ENCODE results near the gene CLTC.

The CLTC gene

GRCh38 chr17:59627770-59628171 lies 8.1 kb downstream of the CLTC start:
- no peak overlapping the region for H3K56ac ChIP-seq (ENCODE audit: low read length)
- no peak overlapping the region for H3K4me3 ChIP-seq (ENCODE audit: low read length)

GRCh38 chr17:59629174-59629573 lies 9.5 kb downstream of the CLTC start:
- Histone ChIP-seq H4K8ac (ENCODE audit: low read depth, low read length) (no peak overlapping the region), H2BK5ac (ENCODE audit: low read length) (no peak overlapping the region), H2AK5ac (ENCODE audit: low read length) (no peak overlapping the region), H3K79me1 (ENCODE audit: low read length) (peaks cover 2% of the 10 kb centered on the region), H3K4me3 (ENCODE audit: low read length) (no peak overlapping the region), H3K27me3 (ENCODE audit: insufficient read depth, low read length, poor library complexity) (no peaks in the 10 kb centered on the region), H2BK15ac (replicated peaks; ENCODE audit: low read depth) (no peak overlapping the region), H3K27ac (ENCODE audit: low read depth, low read length) (no peak overlapping the region), H3K56ac (ENCODE audit: low read length) (no peak overlapping the region), H3K18ac (ENCODE audit: low read length) (no peak overlapping the region), H3K4ac (ENCODE audit: low read depth, low read length) (no peak overlapping the region), H3K23ac (ENCODE audit: low read length) (no peak overlapping the region), H3K9ac (ENCODE audit: low read length) (no peak overlapping the region), H2BK120ac (ENCODE audit: low read depth, low read length) (no peak overlapping the region), H3K4me1 (ENCODE audit: control insufficient read depth, low read depth, low read length) (no peaks in the 10 kb centered on the region), H4K5ac (ENCODE audit: low read length) (no peak overlapping the region), H3K4me2 (ENCODE audit: low read length) (no peak overlapping the region), H3K79me2 (ENCODE audit: control insufficient read depth, insufficient read depth, low read length) (peaks cover 88% of the 10 kb centered on the region), H3K36me3 (ENCODE audit: control insufficient read depth, insufficient read depth, low read length) (no peaks in the 10 kb centered on the region)
- DNase-seq, result no peak
- no CpG with 5 or more reads among the region's 3 CpGs for WGBS (ENCODE audit: extremely low coverage, insufficient coverage, low lambda C conversion rate)

More at GRCh38 chr17:59627770-59628171, 8.1 kb downstream of the CLTC start:
- Histone ChIP-seq H2BK120ac (ENCODE audit: low read depth, low read length) (no peak overlapping the region), H4K5ac (ENCODE audit: low read length) (no peak overlapping the region), H3K79me2 (ENCODE audit: control insufficient read depth, insufficient read depth, low read length) (peaks cover 94% of the 10 kb centered on the region), H2BK15ac (replicated peaks; ENCODE audit: low read depth) (no peak overlapping the region), H3K27ac (ENCODE audit: low read depth, low read length) (no peak overlapping the region), H3K18ac (ENCODE audit: low read length) (no peak overlapping the region), H2BK5ac (ENCODE audit: low read length) (no peak overlapping the region), H3K9ac (ENCODE audit: low read length) (no peak overlapping the region), H3K4me1 (ENCODE audit: control insufficient read depth, low read depth, low read length) (no peaks in the 10 kb centered on the region), H3K4ac (ENCODE audit: low read depth, low read length) (no peak overlapping the region), H3K79me1 (ENCODE audit: low read length) (peaks cover 2% of the 10 kb centered on the region), H3K36me3 (ENCODE audit: control insufficient read depth, insufficient read depth, low read length) (no peaks in the 10 kb centered on the region), H3K4me2 (ENCODE audit: low read length) (no peak overlapping the region), H3K27me3 (ENCODE audit: insufficient read depth, low read length, poor library complexity) (no peaks in the 10 kb centered on the region), H4K8ac (ENCODE audit: low read depth, low read length) (no peak overlapping the region), H3K23ac (ENCODE audit: low read length) (no peak overlapping the region), H2AK5ac (ENCODE audit: low read length) (no peak overlapping the region)
- no peak for DNase-seq
- no CpG with 5 or more reads among the region's 2 CpGs for WGBS (ENCODE audit: extremely low coverage, insufficient coverage, low lambda C conversion rate)

- Histone ChIP-seq H3K23ac (ENCODE audit: low read length) (no peak overlapping the region), H2AK5ac (ENCODE audit: low read length) (no peak overlapping the region), H3K4me1 (ENCODE audit: control insufficient read depth, low read depth, low read length) (no peaks in the 10 kb centered on the region), H2BK15ac (replicated peaks; ENCODE audit: low read depth) (no peak overlapping the region), H4K5ac (ENCODE audit: low read length) (no peak overlapping the region), H3K27ac (ENCODE audit: low read depth, low read length) (no peak overlapping the region), H3K79me1 (ENCODE audit: low read length) (peaks cover 3% of the 10 kb centered on the region), H3K4ac (ENCODE audit: low read depth, low read length) (no peak overlapping the region), H2BK5ac (ENCODE audit: low read length) (no peak overlapping the region), H3K27me3 (ENCODE audit: insufficient read depth, low read length, poor library complexity) (no peaks in the 10 kb centered on the region), H3K4me2 (ENCODE audit: low read length) (no peak overlapping the region), H4K8ac (ENCODE audit: low read depth, low read length) (no peak overlapping the region), H3K9ac (ENCODE audit: low read length) (no peak overlapping the region), H3K4me3 (ENCODE audit: low read length) (no peak overlapping the region), H2BK120ac (ENCODE audit: low read depth, low read length) (no peak overlapping the region), H3K18ac (ENCODE audit: low read length) (no peak overlapping the region), H3K79me2 (ENCODE audit: control insufficient read depth, insufficient read depth, low read length) (peaks cover 87% of the 10 kb centered on the region), H3K36me3 (ENCODE audit: control insufficient read depth, insufficient read depth, low read length) (no peaks in the 10 kb centered on the region), H3K56ac (ENCODE audit: low read length) (no peak overlapping the region)
- no peak for DNase-seq
- WGBS (ENCODE audit: extremely low coverage, insufficient coverage, low lambda C conversion rate), result no CpG with 5 or more reads among the region's 1 CpG
These were observed 11.6 kb downstream of the CLTC start for GRCh38 chr17:59631276-59631675.

GRCh38 chr17:59632398-59632797 lies 12.7 kb downstream of the CLTC start:
- DNase-seq, result no peak
- Histone ChIP-seq H3K27ac (ENCODE audit: low read depth, low read length) (no peak overlapping the region), H2AK5ac (ENCODE audit: low read length) (no peak overlapping the region), H4K8ac (ENCODE audit: low read depth, low read length) (no peak overlapping the region), H3K4ac (ENCODE audit: low read depth, low read length) (no peak overlapping the region), H2BK120ac (ENCODE audit: low read depth, low read length) (no peak overlapping the region), H3K18ac (ENCODE audit: low read length) (no peak overlapping the region), H3K4me1 (ENCODE audit: control insufficient read depth, low read depth, low read length) (no peaks in the 10 kb centered on the region), H3K79me1 (ENCODE audit: low read length) (peaks cover 3% of the 10 kb centered on the region), H4K5ac (ENCODE audit: low read length) (no peak overlapping the region), H3K4me3 (ENCODE audit: low read length) (no peak overlapping the region), H3K9ac (ENCODE audit: low read length) (no peak overlapping the region), H3K27me3 (ENCODE audit: insufficient read depth, low read length, poor library complexity) (no peaks in the 10 kb centered on the region), H3K79me2 (ENCODE audit: control insufficient read depth, insufficient read depth, low read length) (peaks cover 80% of the 10 kb centered on the region), H3K4me2 (ENCODE audit: low read length) (no peak overlapping the region), H3K56ac (ENCODE audit: low read length) (no peak overlapping the region), H2BK15ac (replicated peaks; ENCODE audit: low read depth) (no peak overlapping the region), H3K23ac (ENCODE audit: low read length) (no peak overlapping the region), H2BK5ac (ENCODE audit: low read length) (no peak overlapping the region), H3K36me3 (ENCODE audit: control insufficient read depth, insufficient read depth, low read length) (no peaks in the 10 kb centered on the region)
- no CpG with 5 or more reads among the region's 6 CpGs for WGBS (ENCODE audit: extremely low coverage, insufficient coverage, low lambda C conversion rate)

- H2BK15ac ChIP-seq (replicated peaks; ENCODE audit: low read depth), result no peak overlapping the region
- no peak overlapping the region for H3K4me2 ChIP-seq (ENCODE audit: low read length)
- peaks cover 3% of the 10 kb centered on the region for H3K79me1 ChIP-seq (ENCODE audit: low read length)
- WGBS (ENCODE audit: extremely low coverage, insufficient coverage, low lambda C conversion rate), result no CpG with 5 or more reads among the region's 5 CpGs
- H2BK5ac ChIP-seq (ENCODE audit: low read length), result no peak overlapping the region
- peaks cover 78% of the 10 kb centered on the region for H3K79me2 ChIP-seq (ENCODE audit: control insufficient read depth, insufficient read depth, low read length)
- no peak overlapping the region for H3K9ac ChIP-seq (ENCODE audit: low read length)
- no peaks in the 10 kb centered on the region for H3K4me1 ChIP-seq (ENCODE audit: control insufficient read depth, low read depth, low read length)
- no peak for DNase-seq
- H3K4me3 ChIP-seq (ENCODE audit: low read length), result no peak overlapping the region
- H3K23ac ChIP-seq (ENCODE audit: low read length), result no peak overlapping the region
- H4K5ac ChIP-seq (ENCODE audit: low read length), result no peak overlapping the region
- H4K8ac ChIP-seq (ENCODE audit: low read depth, low read length), result no peak overlapping the region
- no peak overlapping the region for H2AK5ac ChIP-seq (ENCODE audit: low read length)
- H3K27ac ChIP-seq (ENCODE audit: low read depth, low read length), result no peak overlapping the region
- no peak overlapping the region for H3K4ac ChIP-seq (ENCODE audit: low read depth, low read length)
- no peak overlapping the region for H2BK120ac ChIP-seq (ENCODE audit: low read depth, low read length)
- H3K27me3 ChIP-seq (ENCODE audit: insufficient read depth, low read length, poor library complexity), result no peaks in the 10 kb centered on the region
- H3K56ac ChIP-seq (ENCODE audit: low read length), result no peak overlapping the region
- H3K36me3 ChIP-seq (ENCODE audit: control insufficient read depth, insufficient read depth, low read length), result no peaks in the 10 kb centered on the region
- no peak overlapping the region for H3K18ac ChIP-seq (ENCODE audit: low read length)
These were observed 14.1 kb downstream of the CLTC start for GRCh38 chr17:59633658-59634359.

Measured in mesendoderm (in vitro differentiated cells).